ENCODE data around the gene HDAC2. TPM values are rescaled to one million over a fixed set of nuclear protein-coding genes. Genes with fewer than 3 reads are reported as not detected.
A peak's percentile ranks its signal among the peaks of the same experiment; 100 is the strongest.

Gene HDAC2
- total RNA-seq, 1 donor from 2014 or later: 104 TPM

DNA sequence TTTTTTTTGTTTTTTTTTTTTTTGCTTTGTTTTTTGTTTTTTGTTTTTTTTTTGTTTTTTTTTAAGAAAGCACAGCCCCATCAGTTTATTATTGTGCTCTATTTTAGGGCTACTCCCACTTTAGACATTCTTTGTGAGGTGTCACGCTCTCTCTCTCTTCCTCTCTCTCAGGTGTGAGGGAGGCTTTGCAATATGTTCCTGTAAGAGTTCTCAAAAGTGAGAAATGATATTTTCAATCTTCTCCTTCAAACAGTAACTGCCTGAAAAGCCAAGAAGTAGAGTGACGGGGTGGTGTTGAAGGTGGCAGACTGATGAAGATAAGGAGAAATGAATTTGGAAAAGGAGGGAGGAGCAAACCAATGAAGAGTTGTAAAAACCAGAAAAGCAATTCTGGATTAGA, 28.3 kb upstream of the HDAC2 start:
- DNase-seq (ENCODE audit: low spot score): no peak
- H3K36me3 Mint-ChIP-seq (ENCODE audit: low read depth): no peaks in the 10 kb centered on the region
- H3K4me3 Mint-ChIP-seq (ENCODE audit: unreplicated experiment): no peak overlapping the region
- TF ChIP-seq, protein P1, sequence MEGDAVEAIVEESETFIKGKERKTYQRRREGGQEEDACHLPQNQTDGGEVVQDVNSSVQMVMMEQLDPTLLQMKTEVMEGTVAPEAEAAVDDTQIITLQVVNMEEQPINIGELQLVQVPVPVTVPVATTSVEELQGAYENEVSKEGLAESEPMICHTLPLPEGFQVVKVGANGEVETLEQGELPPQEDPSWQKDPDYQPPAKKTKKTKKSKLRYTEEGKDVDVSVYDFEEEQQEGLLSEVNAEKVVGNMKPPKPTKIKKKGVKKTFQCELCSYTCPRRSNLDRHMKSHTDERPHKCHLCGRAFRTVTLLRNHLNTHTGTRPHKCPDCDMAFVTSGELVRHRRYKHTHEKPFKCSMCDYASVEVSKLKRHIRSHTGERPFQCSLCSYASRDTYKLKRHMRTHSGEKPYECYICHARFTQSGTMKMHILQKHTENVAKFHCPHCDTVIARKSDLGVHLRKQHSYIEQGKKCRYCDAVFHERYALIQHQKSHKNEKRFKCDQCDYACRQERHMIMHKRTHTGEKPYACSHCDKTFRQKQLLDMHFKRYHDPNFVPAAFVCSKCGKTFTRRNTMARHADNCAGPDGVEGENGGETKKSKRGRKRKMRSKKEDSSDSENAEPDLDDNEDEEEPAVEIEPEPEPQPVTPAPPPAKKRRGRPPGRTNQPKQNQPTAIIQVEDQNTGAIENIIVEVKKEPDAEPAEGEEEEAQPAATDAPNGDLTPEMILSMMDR (IDR thresholded peaks at IDR 0.05): no peak
- no peaks in the 10 kb centered on the region for H3K9me3 Mint-ChIP-seq (ENCODE audit: low read depth)
- H3K27me3 Mint-ChIP-seq (ENCODE audit: low read depth): no peaks in the 10 kb centered on the region
- peaks cover 60% of the 10 kb centered on the region for H3K4me1 Mint-ChIP-seq (ENCODE audit: low read depth)
- H3K27ac Mint-ChIP-seq (ENCODE audit: unreplicated experiment): no peak overlapping the region

DNA sequence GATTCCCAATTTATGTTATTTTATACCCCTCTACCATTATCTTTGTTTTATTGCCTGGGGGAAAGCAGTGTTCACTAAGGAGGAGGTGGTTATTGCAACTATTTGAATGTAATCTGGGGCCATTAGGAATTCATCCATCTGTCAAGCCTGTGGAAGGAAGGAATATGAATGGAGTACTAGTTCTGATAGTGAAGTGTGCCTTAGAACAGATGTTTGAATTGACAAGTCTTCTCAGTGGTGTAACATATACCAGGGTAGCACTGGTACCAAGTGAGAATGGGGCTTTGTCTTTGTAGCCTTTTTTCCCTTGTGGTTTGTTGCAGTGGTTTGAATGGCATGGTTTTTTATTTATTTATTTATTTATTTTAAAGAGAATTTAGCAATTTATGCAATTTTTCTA, 27.9 kb upstream of the HDAC2 start:
- no peaks in the 10 kb centered on the region for H3K27me3 Mint-ChIP-seq (ENCODE audit: low read depth)
- DNase-seq (ENCODE audit: low spot score): no peak
- no peak overlapping the region for H3K27ac Mint-ChIP-seq (ENCODE audit: unreplicated experiment)
- peaks cover 64% of the 10 kb centered on the region for H3K4me1 Mint-ChIP-seq (ENCODE audit: low read depth)
- TF ChIP-seq, protein P1 (IDR thresholded peaks at IDR 0.05): no peak
- no peak overlapping the region for H3K4me3 Mint-ChIP-seq (ENCODE audit: unreplicated experiment)
- H3K36me3 Mint-ChIP-seq (ENCODE audit: low read depth): no peaks in the 10 kb centered on the region
- no peaks in the 10 kb centered on the region for H3K9me3 Mint-ChIP-seq (ENCODE audit: low read depth)

DNA sequence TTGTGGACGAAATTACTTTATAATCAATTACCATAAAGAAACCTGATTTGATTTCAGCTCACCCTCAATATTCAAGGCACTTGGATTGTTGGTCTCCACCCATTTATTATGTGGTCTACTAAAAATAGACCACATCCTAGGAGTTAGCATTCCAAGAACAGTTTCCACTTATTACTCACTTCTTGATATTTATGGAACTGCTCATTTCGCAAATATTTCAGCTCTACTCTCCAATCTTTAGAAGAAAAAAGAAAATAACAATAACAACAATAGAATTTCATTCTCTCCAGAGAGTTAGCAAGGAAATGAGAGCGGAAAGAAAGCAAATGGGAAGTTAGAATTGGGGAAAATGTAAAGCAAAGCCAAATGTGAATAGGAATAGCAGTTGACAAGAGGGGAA, 26.2 kb upstream of the HDAC2 start:
- Mint-ChIP-seq H3K27me3 (ENCODE audit: low read depth) (no peaks in the 10 kb centered on the region), H3K9me3 (ENCODE audit: low read depth) (no peaks in the 10 kb centered on the region), H3K4me1 (ENCODE audit: low read depth) (peaks cover 64% of the 10 kb centered on the region), H3K4me3 (ENCODE audit: unreplicated experiment) (no peak overlapping the region), H3K36me3 (ENCODE audit: low read depth) (no peaks in the 10 kb centered on the region), H3K27ac (ENCODE audit: unreplicated experiment) (peak overlapping the region; percentile 83)
- no peak for DNase-seq (ENCODE audit: low spot score)
- TF ChIP-seq, protein P1 (IDR thresholded peaks at IDR 0.05): no peak

DNA sequence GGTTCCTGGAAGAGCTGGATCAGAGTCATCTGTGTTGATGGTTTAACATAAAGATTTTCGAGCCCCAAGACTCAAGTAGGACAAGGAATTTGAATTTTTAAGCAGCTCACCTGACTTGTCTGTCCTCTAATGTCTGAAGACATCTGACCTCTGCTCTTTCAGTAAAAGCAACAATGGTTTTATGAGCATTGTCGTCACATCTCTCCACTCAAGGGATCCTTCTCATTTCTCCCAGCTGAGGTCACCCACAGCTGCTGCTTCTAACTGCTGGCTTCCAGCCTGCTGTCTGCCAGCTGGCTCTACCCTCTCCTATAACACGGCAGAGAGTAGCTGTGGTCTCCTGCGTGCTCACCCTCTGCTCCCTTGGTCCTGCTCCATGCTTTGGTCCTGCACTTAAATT, 24.7 kb upstream of the HDAC2 start:
- H3K27ac Mint-ChIP-seq (ENCODE audit: unreplicated experiment): peak overlapping the region; percentile 99
- no peak for DNase-seq (ENCODE audit: low spot score)
- H3K9me3 Mint-ChIP-seq (ENCODE audit: low read depth): peaks cover 3% of the 10 kb centered on the region
- TF ChIP-seq, protein P1 (IDR thresholded peaks at IDR 0.05): no peak
- no peaks in the 10 kb centered on the region for H3K27me3 Mint-ChIP-seq (ENCODE audit: low read depth)
- H3K4me3 Mint-ChIP-seq (ENCODE audit: unreplicated experiment): peak overlapping the region; percentile 14
- peaks cover 61% of the 10 kb centered on the region for H3K4me1 Mint-ChIP-seq (ENCODE audit: low read depth)
- H3K36me3 Mint-ChIP-seq (ENCODE audit: low read depth): no peaks in the 10 kb centered on the region

DNA sequence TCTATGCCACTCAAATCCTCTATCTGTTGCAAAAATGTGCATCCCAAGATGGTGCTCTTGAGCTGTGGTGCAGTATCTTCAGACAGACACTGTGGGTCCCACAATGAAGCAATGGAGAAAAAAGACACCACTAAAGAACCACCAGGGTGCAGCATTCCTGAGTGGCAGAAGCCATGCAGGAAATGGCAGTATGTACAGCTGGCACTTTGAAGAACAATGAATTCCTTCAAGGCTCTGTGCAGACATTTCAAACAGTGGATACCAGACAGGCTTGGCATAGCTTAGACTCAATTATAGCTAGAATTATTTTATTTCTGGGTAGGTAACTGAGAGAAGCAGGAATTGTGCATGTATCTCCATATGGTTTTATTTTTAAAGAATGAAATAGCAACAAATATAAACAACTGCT, 24.0 kb upstream of the HDAC2 start:
- TF ChIP-seq, protein P1 (IDR thresholded peaks at IDR 0.05): peak; percentile 94
- Mint-ChIP-seq H3K27ac (ENCODE audit: unreplicated experiment) (peak overlapping the region; percentile 99), H3K27me3 (ENCODE audit: low read depth) (no peaks in the 10 kb centered on the region), H3K4me3 (ENCODE audit: unreplicated experiment) (peak overlapping the region; percentile 3), H3K9me3 (ENCODE audit: low read depth) (peaks cover 4% of the 10 kb centered on the region), H3K36me3 (ENCODE audit: low read depth) (no peaks in the 10 kb centered on the region), H3K4me1 (ENCODE audit: low read depth) (peaks cover 54% of the 10 kb centered on the region)
- no peak for DNase-seq (ENCODE audit: low spot score)
